Activated T-helper 9 cell treated with anti-CD3 and anti-CD28 coated beads, Interleukin-2, amount 50 U/mL, for 16 hours (primary cell): Measurements from ENCODE around the gene ABO.
"Not testable (repeated sequence)": the region's sequence is repeated elsewhere in the genome, so short reads cannot be mapped to it uniquely, and the experiment has no call there.

Experiments
- DNase-seq: peaks from one replicate; pipeline ENCODE4 v3.0.0-alpha.2; 2020; ENCODE audit warnings: low read depth

ABO gene

DNA sequence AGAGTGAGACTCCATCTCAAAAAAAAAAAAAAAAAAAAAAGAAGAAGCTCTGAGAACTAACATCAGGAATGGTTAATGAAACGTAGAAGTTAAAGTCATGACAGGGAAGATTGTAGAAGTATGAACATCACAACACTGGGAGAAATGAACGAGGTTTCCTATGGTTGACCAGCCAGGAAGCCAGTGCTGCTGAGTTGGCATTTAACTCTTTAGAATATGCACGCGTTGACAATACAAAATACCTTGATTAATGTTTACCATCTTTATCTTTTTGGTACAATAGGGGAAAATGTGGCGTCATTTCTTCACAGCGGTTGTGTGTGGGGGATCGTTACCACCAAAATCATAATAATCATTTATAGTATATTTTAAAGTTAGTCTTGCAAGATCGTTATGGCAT is 32.0 kb downstream of the ABO start:
- no peak for DNase-seq

DNA sequence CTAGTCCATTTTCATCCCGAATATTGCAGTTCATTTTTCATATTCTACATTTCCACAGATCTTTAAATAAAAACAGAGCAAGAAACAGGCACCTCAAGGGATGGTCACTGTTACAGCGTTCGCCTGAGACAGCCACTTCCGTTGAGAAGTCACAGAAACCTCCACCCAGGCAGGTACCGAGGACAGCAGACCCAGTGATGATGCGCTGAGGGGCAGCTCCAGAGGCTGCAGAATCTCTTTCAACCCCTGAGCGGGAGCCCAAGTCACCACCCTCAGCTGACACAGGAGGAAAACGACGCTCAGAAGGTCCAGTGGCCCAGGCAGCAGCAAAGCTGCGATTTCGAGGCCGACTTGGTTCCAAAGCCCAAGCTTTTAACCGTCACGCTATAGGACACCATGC is 32.8 kb downstream of the ABO start:
- no peak for DNase-seq

DNA sequence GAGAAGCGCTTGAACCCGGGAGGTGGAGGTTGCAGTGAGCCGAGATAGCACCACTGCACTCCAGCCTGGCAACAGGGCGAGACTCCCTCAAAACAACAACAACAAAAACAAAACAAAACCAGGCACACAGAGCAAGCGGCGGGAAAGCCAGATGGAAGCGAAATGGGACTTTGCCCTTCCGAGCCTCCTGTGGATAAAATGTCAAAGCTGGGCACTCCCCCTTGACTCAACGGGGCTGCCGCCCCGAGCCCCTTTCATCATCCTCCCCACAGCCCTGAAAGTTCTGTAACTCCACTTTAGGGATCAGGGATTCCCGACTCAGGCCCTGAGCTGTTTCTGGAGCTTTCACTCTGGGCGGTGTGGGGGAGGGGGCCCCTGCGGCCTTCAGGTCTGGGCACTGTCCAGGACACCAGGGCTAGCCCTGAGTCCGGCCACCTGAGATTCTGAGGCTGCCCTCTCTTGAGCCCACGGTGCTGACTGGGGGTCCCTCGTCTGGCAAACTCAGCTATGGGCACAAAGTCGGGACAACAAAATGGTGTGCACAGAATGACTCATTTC is 35.4 kb downstream of the ABO start:
- DNase-seq: no peak

DNA sequence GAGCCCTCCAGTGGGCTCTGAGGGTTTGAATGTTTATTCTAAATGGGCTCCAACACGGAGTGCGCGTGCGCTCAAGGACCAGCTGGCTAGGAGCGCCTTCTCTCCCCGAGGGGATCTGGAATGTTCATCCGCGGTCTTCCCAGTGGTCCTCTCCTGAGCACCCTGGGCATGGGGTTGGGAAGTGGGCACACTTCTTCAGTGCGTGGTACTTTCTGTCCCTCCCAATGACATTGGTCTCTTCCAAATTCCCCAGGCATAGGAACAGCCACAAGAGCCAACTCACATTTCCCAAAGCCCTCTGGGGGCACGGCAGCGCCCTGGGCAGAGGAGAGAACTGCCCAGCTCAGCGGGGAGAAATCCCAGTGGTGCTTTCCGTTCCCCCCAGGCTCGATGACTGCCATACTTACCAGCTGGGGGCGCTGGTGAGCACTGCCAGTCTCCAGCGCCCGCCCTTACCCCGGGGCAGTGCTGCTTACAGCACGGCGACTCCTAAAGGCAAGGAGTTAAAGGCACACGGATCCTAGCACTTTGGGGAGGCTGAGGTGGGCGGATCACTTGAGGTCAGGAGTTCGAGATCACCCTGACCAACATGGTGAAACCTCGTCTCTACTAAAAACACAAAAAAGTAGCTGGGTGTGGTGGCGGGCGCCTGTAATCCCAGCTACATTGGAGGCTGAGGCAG is 36.0 kb downstream of the ABO start:
- peak; percentile 36 for DNase-seq

DNA sequence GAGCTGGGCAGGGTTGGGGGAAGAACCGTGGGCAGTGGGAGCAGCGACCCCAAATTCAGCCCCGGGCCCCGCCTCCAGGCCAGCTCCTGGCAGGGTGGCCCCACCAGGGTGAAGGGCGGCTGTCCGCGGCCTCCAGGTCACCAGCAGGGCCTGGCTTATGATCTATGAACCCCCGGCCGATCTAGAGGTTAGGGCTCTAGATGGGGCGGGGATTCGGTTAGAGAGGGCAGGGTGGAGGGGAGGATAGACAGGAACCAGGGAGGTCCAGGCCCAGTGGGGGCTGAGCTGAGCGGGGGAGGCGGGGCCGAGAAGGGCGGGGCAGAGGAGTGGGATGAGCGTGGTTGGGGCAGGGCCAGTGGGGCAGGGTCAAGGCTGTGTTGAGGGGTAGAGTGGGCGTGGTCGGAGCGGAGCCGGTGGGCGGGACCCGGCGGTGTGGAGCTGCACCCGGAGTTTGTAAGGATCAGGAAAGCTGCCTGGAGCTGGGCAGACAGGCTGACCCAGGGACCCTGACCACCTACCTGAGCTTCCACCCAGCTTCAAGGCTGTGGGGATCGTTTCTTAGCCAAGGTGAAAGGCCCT is 36.6 kb downstream of the ABO start:
- DNase-seq: no peak

DNA sequence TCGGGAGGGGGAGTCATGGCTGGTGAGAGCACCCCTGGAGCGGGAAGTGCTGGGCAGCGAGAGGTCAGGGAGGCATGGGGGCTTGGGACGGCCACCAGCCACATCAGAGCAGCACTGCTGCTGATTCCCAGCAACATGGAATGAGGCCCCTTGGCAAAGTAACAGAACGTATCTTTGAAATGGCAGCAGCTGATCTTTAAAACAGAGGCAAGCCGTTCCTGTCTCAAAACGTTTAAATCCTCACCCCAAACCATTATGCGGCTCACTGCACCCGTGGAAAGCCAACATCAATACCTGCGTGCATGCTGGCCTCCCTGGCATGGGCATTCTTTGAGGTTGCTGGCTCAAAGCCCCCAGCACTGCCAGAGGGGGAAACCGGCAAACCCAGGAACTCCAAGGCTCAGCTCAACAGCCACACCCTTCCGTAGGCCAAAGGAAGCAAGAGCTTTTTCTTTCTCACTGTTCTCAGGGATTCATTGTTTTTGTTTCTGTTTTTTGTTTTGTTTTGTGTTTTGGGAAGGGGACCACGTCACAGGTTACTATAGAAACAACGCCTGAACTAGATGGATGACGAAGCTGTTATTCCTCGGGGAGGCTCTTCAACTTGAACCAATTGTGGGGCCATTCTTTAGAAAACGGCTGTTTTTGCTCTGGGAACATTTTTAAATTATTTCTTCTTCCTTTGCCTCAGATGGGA is 37.8 kb downstream of the ABO start:
- no peak for DNase-seq

DNA sequence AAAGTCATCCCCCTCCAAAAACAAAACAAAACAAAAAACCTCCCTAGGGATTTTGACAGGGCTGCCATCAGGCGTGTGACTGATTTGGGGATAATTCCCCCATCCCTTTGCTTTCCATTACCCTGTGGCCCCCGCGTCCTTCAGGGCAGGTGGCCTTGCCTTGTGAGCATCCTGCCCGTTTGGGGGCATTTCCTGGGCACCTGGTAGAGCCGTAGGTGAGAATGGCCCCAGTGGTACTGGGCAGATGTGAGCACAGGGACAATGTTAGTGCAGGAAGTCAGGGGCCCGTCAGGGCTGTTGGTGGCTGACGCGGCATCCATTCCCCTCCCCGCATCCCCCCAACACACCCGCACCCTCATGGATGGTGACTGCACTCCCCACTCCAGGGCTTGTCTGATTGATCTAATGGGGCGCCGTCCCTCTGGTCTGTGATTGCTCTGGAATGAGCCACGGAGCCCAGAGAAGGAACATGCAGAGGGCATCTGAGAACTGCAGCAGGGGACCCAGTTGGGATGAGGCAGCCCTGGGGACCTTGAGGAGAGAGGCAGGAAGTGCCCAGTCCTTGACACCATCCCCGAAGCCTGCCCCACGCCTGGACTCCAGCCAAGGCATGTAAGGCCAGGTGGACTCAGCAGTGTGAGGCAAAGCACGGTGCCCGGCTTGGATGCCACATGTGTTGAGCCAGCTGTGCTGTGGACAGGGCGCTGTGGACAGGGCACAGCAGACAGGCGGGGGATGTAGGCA is 38.5 kb downstream of the ABO start:
- not testable (repeated sequence) for DNase-seq

DNA sequence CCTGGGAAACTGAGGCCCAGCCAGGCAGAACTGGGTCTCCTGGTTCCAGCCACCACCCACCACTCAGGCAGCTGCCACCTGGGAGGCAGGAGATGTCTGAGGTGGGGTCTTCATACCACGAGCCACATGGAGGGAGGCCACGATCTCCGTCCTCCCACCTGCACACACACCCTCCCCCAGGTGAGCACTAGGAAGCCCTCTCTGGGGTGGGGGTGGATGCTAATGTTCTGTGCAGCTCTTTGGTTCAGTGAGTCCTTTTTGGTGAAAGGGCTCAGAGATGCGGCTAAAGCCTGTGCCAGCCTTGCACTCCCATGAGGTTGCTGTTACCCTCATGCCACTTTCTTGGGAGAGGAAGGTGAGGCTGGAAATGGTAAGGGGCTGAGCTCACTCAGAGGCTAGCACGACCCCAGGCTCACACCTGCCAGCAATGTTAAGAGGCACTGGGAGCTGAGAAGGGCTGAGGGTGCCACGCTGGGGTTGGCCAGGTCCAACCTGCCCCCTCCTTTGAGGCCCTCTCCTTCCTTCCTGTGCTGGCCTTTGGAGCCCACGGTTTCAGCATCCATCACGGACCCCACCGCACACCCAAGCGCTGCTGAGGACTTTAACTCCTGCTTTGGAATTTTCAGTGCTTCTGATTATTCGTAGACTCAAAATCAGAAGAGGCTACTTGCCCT is 39.3 kb downstream of the ABO start:
- no peak for DNase-seq

DNA sequence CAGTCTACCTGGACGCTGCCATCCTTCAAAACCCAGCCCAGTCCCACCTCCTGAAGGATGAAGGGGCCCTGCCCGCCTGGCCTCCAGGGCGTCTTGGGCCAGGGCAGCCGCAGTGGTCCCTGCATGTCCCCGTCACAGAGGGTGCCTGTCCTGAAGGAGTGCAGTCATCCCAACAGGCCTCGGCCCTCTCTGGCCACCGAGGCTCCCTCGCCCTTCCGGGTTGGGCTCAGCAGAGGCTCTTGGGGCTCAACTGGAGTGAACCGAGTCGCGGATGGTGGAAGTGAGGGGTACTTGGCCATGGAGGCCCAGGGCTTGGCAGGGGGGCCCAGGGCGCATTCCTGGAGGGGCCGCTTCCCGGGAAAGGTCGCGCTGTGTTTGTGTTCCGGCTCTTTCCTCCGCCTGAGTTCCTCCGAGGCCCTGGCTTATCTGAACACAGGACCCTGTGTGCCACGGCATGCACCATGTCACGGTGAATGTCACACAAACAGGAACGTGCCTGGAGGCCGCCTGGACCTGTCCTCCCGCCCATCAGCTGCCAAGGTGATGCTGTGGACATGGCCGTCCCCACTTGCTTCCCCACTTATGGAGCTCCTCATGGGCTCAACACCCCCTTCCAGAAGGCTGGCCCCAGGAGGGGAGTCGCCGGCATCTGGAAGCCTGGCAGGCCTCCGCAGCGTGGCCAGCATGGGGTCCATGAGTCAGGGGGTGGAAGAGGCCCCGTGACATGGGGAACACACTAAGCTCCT is 40.3 kb downstream of the ABO start:
- DNase-seq: no peak

DNA sequence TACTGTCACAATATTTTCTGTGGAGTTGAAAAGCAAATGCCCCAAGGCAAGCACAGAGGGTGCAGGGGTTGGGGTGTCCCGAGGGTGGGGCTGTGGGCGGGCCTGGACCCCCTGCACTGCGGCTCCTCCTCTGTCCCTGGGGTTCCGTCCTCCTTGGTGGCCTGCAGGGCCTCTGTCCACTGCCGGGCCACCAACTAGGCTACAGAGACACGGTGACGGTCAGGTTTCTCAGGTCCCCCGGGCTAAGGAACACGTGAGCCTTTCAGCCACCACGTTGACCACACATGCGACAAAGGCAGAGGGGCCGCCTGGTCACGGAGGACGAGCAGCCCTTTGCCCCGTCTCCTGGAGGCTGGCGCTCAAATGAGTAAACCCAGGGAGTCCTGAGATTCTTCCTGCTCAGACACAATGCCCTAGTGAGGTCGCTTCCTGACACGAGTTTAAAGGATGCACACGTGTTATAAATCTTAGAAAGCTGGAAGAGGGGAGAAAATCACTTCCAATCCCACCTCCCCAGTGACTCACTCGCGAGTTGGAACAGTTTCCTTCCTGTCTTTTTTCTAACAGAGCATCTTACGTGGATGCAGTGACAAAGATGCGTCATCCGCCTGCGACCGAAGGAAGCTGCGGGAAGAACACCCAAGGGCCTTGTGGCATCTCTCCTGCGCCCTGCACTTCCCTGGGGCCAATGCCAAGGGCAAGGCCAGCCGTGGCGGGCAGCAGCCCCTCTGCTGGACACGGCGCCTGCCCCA is 41.1 kb downstream of the ABO start:
- no peak for DNase-seq

DNA sequence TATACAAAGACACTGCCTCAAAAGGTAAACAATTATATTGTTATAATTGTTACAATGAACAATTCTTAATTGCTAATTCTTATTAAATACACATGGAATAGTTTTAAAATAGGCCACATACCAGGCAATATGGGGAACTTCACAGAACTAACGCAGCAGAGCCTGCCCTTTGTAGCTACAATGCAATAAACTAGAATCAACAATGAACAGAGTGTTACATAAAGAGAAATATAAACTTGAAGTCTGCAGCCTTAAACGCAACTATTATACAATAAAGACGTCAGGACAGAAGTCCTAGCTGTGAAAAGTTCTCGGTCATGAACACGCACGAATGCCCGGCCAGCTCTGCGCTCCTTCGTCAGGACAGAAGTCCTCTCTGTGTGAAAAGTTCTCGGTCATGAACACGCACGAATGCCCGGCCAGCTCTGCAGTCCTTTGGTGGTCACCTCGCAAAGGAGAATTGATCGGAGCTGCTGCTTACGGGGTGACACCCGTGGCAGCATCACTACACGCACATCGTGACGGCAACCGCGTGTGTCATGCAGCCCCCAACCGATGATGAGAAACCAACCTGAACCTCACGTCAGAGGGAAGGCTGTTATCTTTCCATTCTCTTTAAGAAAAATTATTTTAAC is 43.0 kb downstream of the ABO start:
- DNase-seq: not testable (repeated sequence)

DNA sequence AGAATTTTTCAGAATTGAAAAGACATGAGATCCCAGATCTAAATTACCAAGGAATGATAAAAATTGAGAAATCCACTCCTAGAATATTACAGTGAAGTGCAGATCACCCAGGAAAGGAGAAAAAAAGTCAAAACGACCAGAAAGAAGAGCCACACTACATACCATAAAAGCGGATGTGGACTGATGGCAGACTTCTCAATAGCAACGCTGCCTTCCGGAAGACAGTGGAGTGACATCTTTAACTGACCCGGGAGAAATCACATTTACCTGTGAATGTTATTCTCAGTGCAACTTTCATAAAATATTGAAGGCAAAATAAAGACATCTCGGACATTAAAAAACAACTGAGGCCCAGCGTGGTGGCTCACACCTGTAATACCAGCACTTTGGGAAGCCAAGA is 44.5 kb downstream of the ABO start:
- DNase-seq: not testable (repeated sequence)

DNA sequence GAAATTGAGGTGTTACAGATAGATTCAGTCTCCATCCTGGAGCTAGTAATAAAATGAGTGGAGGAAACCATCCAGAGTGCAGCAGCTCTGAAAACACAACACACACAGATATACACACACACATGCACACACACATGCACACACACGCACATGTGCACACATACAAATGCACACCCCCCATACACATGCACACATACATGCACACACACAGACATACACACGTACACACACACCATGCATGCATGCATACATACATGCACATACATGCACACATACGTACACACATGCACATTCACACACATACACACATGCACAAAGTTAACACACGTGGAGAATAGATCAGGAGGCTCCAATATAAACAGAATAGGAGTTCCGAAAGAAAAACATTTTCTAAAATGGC is 44.9 kb downstream of the ABO start:
- no peak for DNase-seq

DNA sequence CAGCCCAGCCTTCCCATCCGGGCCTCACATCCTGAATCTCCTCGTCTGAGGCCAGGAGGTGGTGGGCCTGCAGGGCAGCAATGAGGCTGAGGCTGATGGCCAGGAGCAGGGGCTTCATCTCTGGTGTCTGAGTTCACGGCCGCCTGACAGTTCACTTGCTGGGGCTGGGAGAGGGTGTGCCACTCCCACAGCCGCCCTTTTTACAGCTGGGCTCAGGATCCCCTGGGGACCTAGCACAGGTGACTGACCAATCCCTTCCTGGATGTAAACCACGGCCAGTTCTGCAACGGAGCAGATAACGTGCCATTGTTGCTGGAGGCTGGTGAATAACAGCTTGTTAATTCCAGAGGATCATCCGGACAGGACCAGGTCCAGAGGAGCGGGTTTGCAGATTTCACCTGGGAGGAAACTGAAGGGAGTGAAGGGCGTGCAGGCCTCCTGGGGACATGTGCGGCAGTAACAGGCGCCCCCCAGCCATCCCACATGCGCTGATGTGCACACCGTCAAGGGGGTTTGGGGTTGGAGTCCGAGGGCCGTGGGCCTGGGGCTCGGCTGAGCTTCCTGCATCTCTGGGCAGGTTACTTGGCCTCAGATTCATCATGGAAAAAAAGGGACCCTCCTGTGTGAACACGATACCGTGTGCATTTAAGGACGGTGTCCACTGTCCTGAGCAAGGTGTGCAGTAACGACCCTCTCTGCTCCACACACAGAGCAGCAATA is 46.4 kb downstream of the ABO start:
- not testable (repeated sequence) for DNase-seq

DNA sequence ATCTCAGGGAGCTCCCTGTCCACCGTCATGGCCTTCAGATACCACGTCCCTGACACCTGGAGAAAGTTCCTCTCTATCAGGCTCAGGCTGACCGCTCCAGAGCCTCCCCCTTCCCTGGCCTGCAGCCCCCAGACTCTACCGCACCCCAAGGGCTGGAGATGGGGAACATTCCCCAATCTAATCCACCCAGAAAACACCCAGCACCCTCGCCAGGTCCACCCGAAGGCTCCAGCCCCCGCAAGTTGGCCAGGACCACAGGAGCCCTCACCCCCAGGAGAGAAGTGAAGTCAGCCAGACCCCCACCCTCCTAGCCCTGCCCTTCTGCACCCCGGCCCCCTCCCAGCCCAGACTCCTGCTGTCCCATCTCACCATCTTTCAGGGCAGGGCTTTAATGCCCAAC is 47.0 kb downstream of the ABO start:
- DNase-seq: not testable (repeated sequence)

DNA sequence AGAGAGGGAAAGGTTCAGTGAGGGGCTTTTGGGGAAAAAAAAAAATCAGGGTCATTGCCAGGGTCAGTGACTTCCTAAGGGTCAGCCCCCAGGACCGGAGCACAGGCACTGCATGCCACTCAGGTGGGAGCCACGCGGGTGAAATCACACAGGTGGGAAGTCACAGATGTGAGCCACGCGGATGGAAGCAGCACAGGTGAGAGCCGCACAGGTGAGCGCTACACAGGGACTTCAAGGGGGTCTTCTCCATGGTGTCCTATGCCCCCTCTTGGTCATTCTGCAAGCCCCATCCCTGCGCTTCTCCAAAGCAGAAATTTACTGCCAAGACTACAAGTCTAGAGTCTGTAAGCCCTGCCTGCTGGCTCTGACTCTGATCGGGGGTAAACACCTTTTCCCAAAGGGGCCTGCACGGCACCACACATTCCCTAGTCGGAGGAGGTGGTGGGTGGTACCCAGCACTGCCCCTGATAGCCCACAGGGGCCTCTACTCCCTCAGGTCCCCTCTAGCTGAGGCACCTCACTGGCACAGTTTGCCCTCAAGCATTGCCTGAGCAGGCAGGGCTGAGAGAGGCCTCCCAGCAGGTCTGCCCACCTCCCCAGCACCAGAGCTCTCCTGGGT is 47.6 kb downstream of the ABO start:
- DNase-seq: no peak

DNA sequence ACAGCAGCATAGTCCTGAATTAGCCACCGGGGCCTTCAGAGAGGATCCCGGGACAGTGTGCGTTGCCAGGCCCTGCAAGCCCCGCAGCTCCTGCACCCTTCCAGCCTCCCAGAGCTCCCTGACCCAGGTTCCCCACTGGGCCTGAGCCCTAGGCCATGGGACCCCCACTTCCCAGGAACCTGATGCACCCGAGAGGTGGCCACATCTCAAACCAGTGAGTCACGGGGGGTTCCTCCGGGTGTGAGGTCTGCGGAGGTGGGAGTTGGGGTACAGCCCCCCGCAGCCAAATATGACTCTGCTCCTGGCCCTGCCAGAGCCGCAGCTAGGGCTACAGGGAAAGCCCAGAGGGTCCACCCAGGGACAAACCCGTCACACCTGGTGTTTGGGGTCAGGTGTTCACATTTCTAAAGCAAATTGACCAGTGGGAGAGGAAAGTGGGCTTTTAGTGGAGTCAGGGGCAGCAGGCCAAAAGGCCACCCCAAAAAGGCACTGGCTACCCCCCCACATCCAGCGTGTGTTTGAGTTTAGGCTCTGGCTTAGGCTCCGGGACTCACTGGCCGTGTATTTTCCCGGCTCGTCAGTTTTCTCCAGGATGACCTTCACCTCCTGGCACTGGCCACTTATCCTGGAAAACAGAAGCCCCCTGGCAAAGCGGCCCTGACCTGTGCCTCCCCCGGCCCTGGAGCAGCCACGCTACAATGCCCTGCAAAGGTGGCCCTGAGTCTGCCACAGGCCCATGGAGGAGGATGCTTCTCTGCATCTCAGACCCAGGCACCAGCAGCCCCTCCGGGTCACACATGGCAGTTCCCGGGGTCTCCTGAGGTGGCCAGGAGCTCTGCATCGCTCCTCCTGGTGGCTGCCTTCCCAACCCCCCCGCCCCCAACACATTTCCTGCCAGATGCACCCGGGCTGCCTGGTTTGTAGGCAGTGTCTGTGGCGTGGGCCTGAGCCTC is 48.5 kb downstream of the ABO start:
- DNase-seq: no peak
